ENCODE data around the gene POM121. TPM values are rescaled to one million over a fixed set of nuclear protein-coding genes. Genes with fewer than 3 reads are reported as not detected.

The POM121 gene
- total and polyA plus RNA-seq, 2 of the 8 experiments (the other 6 are each of a cell fraction or from before 2014, with no cell fraction given), result 11.5 to 57.0 TPM

DNA sequence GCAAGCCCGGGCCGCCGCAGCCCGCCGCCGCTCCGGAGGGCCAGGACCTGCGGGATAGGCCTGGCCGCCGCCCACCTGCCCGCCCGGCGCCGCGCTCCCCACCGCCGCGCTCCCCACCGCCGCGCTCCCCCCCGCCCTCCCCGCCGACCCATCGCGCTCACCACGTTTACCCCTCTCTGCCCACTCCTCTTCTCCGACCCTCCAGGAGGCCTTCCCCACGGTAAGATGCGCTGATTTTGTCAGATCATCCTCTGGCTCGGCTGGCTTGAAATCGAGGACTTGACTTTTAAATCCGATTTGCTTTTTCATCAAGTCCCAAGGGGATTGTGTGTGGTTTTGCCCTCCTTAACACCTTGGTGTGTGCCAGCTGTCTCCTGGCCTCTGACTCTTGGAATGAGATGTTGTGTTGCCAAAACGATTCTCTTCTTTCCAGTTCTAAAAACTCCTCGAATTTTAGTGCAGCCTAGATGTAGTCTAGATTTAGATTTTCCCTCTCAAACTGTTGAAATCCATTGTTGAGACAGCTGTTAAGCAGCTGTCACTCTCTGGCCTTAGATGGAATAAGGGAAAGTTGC, 738 bp downstream of the POM121 start:
- no peaks in the 10 kb centered on the region for H3K9me3 ChIP-seq (ENCODE audit: insufficient read depth in 2 of 2, low read depth in 1 of 2, low read length in 1 of 2)
- TF ChIP-seq KDM5A (IDR thresholded peaks at IDR 0.05; ENCODE audit: low read length), result no peak
- 0 out of 4 replicates have a peak, but pooled peaks of 1 of the 2 experiments have one; percentile 29 for TF ChIP-seq SIN3A (conservative IDR thresholded peaks at IDR 0.05 in 1 of 2, IDR thresholded peaks at IDR 0.05 in 1 of 2; ENCODE audit: low read depth in 1 of 2, low read length in 2 of 2)
- H3K27me3 ChIP-seq (replicated peaks in 1 of 4; ENCODE audit: control insufficient read depth in 3 of 4, extremely low read depth in 1 of 4, insufficient read depth in 3 of 4, low read length in 3 of 4), result no peaks in the 10 kb centered on the region
- peaks cover 5% of the 10 kb centered on the region; the same call in 1 of the 2 replicates for H3K23me2 ChIP-seq (ENCODE audit: low read depth, low read length)
- H3K14ac ChIP-seq (ENCODE audit: insufficient read length), result no peak overlapping the region
- no peak overlapping the region for H2AFZ ChIP-seq (ENCODE audit: low read length)
- no peak overlapping the region for H2BK120ac ChIP-seq (replicated peaks; ENCODE audit: low read depth, low read length)
- no peak overlapping the region for H4K91ac ChIP-seq (replicated peaks; ENCODE audit: insufficient read length, low read length)
- H3K4me3 ChIP-seq (ENCODE audit: extremely low read depth in 1 of 4, insufficient read depth in 2 of 4, low read depth in 3 of 4, low read length in 4 of 4), result peak overlapping the region; percentile 79 to 96 (median 92)
- no peak overlapping the region for H2AK5ac ChIP-seq (ENCODE audit: low read depth, low read length)
- H2BK12ac ChIP-seq (ENCODE audit: low read depth, low read length), result no peak overlapping the region
- peaks cover 7% of the 10 kb centered on the region for H3K79me1 ChIP-seq (ENCODE audit: low read depth, low read length)
- no peak overlapping the region for H3K56ac ChIP-seq (replicated peaks; ENCODE audit: insufficient read length, low read depth, low read length)
- no peak overlapping the region; the same call in 1 of the 2 replicates for H2BK5ac ChIP-seq (ENCODE audit: low read depth, low read length)
- FAIRE-seq (no peak), DNase-seq (ENCODE audit: low read depth in 1 of 2, low spot score in 2 of 2) (no peak)
- WGBS, 2 experiments (ENCODE audit: extremely low coverage in 1 of 2, insufficient coverage in 1 of 2, insufficient read length in 1 of 2, insufficient replicate concordance in 2 of 2, low coverage in 1 of 2, low lambda C conversion rate in 2 of 2, missing lambda C conversion rate in 1 of 2), result 16% methylated on average over 8 of the region's 35 CpGs; no CpG with 5 or more reads in 1 of the 2 experiments
- H2BK20ac ChIP-seq (ENCODE audit: low read length), result no peak overlapping the region
- peak overlapping the region; percentile 84 to 98 (median 96) for H3K9ac ChIP-seq (replicated peaks in 1 of 4; ENCODE audit: extremely low read depth in 1 of 4, low read depth in 3 of 4, low read length in 3 of 4)
- H2BK15ac ChIP-seq (ENCODE audit: low read length), result no peak overlapping the region
- H3K79me2 ChIP-seq (ENCODE audit: control insufficient read depth in 1 of 2, insufficient read depth in 2 of 2, low read length in 2 of 2), result peaks cover 0 to 24% of the 10 kb centered on the region in 2 experiments; a peak in 3 of 4 replicates
- peak overlapping the region; percentile 66; the same call in 1 of the 2 replicates for H3K18ac ChIP-seq (ENCODE audit: extremely low read depth, low read length)
- peak overlapping the region; percentile 33; the same call in 1 of the 2 replicates for H3K27ac ChIP-seq (ENCODE audit: low read depth, low read length)
- ChIA-PET CTCF (ENCODE audit: partially characterized antibody) (interaction anchor here (2.7 kb wide), 1 partner anchor 10 kb away, joined by 14 read pairs; no protein-coding TSS in a partner anchor), POLR2A (ENCODE audit: partially characterized antibody) (no interaction called here)
- no peak overlapping the region for H3K4ac ChIP-seq (replicated peaks; ENCODE audit: insufficient read length, low read depth, low read length)
- peaks cover 0 to 2% of the 10 kb centered on the region in 2 experiments for H4K20me1 ChIP-seq (replicated peaks in 1 of 2; ENCODE audit: control insufficient read depth in 1 of 2, insufficient read depth in 2 of 2, low read length in 2 of 2)
- H3K36me3 ChIP-seq (ENCODE audit: control insufficient read depth in 2 of 4, insufficient read depth in 4 of 4, low read length in 3 of 4), result peaks cover 6 to 35% (median 20%) of the 10 kb centered on the region in 4 experiments; a peak in 7 of 8 replicates
- peak overlapping the region; percentile 79 to 98 for H3K4me2 ChIP-seq (ENCODE audit: insufficient read depth in 1 of 2, low read depth in 2 of 2, low read length in 2 of 2)
- H4K5ac ChIP-seq (ENCODE audit: insufficient read length, low read depth, low read length), result no peak overlapping the region
- peaks cover 0 to 6% (median 4%) of the 10 kb centered on the region in 4 experiments; a peak in 3 of 7 replicates for H3K4me1 ChIP-seq (replicated peaks in 1 of 4; ENCODE audit: control insufficient read depth in 3 of 4, insufficient read depth in 4 of 4, low read length in 3 of 4)
- no peak overlapping the region for H3K23ac ChIP-seq (ENCODE audit: insufficient read length)
- peak overlapping the region; percentile 91; the same call in 1 of the 2 replicates for H4K8ac ChIP-seq (ENCODE audit: extremely low read depth, insufficient read depth, low read length)

Measured in H1 (cell line).